H9 (cell line): Measurements from ENCODE around the gene CNRIP1. TPM values are rescaled to one million over a fixed set of nuclear protein-coding genes. Genes with fewer than 3 reads are reported as not detected.
"Not testable (repeated sequence)": the region's sequence is repeated elsewhere in the genome, so short reads cannot be mapped to it uniquely, and the experiment has no call there.

Experiments used
- DNase-seq: peaks from one replicate; pipeline ENCODE4 v3.0.0-alpha.2; 2017
- H2AFZ ChIP-seq: one replicate; pipeline ENCODE4 v1.6.1; 2013; ENCODE audit warnings: mild to moderate bottlenecking, low read length, control low read depth, moderate library complexity
- H2AK5ac ChIP-seq: 2 replicates; pipeline ENCODE4 v1.6.1; 2013; ENCODE audit warnings: low read length, control low read depth, mixed read lengths; ENCODE audit not compliant: insufficient read length
- H2BK120ac ChIP-seq: one replicate; pipeline ENCODE4 v1.6.1; 2013; ENCODE audit warnings: low read depth, mild to moderate bottlenecking, low read length, control low read depth, inconsistent platforms; ENCODE audit not compliant: poor library complexity, severe bottlenecking
- H2BK12ac ChIP-seq: 2 replicates; pipeline ENCODE4 v1.6.1; 2013; ENCODE audit warnings: low read length, control low read depth, mixed read lengths, low read depth; ENCODE audit not compliant: insufficient read length
- H2BK15ac ChIP-seq: 2 replicates; pipeline ENCODE4 v1.6.1; 2013; ENCODE audit warnings: low read depth, low read length, control low read depth
- H2BK20ac ChIP-seq: one replicate; pipeline ENCODE4 v1.6.1; 2013; ENCODE audit warnings: low read depth, mild to moderate bottlenecking, low read length, control low read depth, inconsistent platforms; ENCODE audit not compliant: poor library complexity, severe bottlenecking
- H2BK5ac ChIP-seq: 2 replicates; pipeline ENCODE4 v1.6.1; 2013; ENCODE audit warnings: low read length, control low read depth, mixed read lengths; ENCODE audit not compliant: insufficient read length
- H3K14ac ChIP-seq: 2 replicates; pipeline ENCODE4 v1.6.1; 2013; ENCODE audit warnings: low read length, control low read depth; ENCODE audit not compliant: insufficient read depth
- H3K18ac ChIP-seq: 2 replicates; pipeline ENCODE4 v1.6.1; 2013; ENCODE audit warnings: low read depth, mild to moderate bottlenecking, mixed read lengths, low read length, control low read depth; ENCODE audit not compliant: insufficient read length
- H3K23ac ChIP-seq: 2 replicates; pipeline ENCODE4 v1.6.1; 2013; ENCODE audit warnings: low read length, control low read depth, mixed read lengths, low read depth; ENCODE audit not compliant: insufficient read length
- H3K23me2 ChIP-seq: 2 replicates; pipeline ENCODE4 v1.6.1; 2013; ENCODE audit warnings: low read depth, mild to moderate bottlenecking, mixed read lengths, low read length, control low read depth; ENCODE audit not compliant: insufficient read length, poor library complexity, severe bottlenecking
- H3K27ac ChIP-seq: 2 replicates; pipeline ENCODE4 v1.5.1; 2013; ENCODE audit warnings: low read length, control low read depth, mixed read lengths, low read depth; ENCODE audit not compliant: insufficient read length
- H3K27me3 ChIP-seq: 2 replicates; pipeline ENCODE4 v1.6.1; 2013; ENCODE audit warnings: low read length, control low read depth, inconsistent platforms; ENCODE audit not compliant: insufficient read depth
- H3K4ac ChIP-seq: 2 replicates; pipeline ENCODE4 v1.6.1; 2013; ENCODE audit warnings: low read depth, mild to moderate bottlenecking, control low read depth, inconsistent platforms, low read length, moderate library complexity
- H3K4me1 ChIP-seq: 2 replicates; pipeline ENCODE4 v1.6.1; 2013; ENCODE audit warnings: low read length, control low read depth, inconsistent platforms; ENCODE audit not compliant: insufficient read depth
- H3K4me2 ChIP-seq: 2 replicates; pipeline ENCODE4 v1.6.1; 2013; ENCODE audit warnings: low read length, control low read depth, mixed read lengths; ENCODE audit not compliant: insufficient read length, insufficient read depth
- H3K56ac ChIP-seq: 2 replicates; pipeline ENCODE4 v1.6.1; 2013; ENCODE audit warnings: low read depth, mild to moderate bottlenecking, mixed read lengths, low read length, control low read depth; ENCODE audit not compliant: insufficient read length
- H3K79me1 ChIP-seq: 2 replicates; pipeline ENCODE4 v1.6.1; 2013; ENCODE audit warnings: low read depth, mild to moderate bottlenecking, moderate library complexity, low read length, control low read depth, inconsistent platforms; ENCODE audit not compliant: insufficient read depth, poor library complexity, severe bottlenecking
- H3K79me2 ChIP-seq: 2 replicates; pipeline ENCODE4 v1.6.1; 2013; ENCODE audit warnings: low read length, control low read depth, inconsistent platforms; ENCODE audit not compliant: insufficient read depth
- H3K9ac ChIP-seq: 2 replicates; pipeline ENCODE4 v1.6.1; 2013; ENCODE audit warnings: low read length, control low read depth, mixed read lengths; ENCODE audit not compliant: insufficient read length; ENCODE audit errors: extremely low read depth
- H3K9me3 ChIP-seq: one replicate; pipeline ENCODE4 v1.6.1; 2013; ENCODE audit warnings: low read depth, low read length, inconsistent platforms; ENCODE audit not compliant: control insufficient read depth
- H3T11ph ChIP-seq: one replicate; pipeline ENCODE4 v1.6.1; 2013; ENCODE audit warnings: mild to moderate bottlenecking, low read length, control low read depth, inconsistent platforms
- H4K20me1 ChIP-seq: one replicate; pipeline ENCODE4 v1.6.1; 2013; ENCODE audit not compliant: control insufficient read depth, insufficient read length, insufficient read depth
- H4K5ac ChIP-seq: 2 replicates; pipeline ENCODE4 v1.6.1; 2013; ENCODE audit warnings: low read depth, mild to moderate bottlenecking, mixed read lengths, low read length, control low read depth; ENCODE audit not compliant: insufficient read length
- H4K8ac ChIP-seq: replicated peaks from 2 replicates; pipeline ENCODE4 v1.6.1; 2013; ENCODE audit warnings: low read length, control low read depth, mixed read lengths, low read depth; ENCODE audit not compliant: insufficient read length
- H4K91ac ChIP-seq: 2 replicates; pipeline ENCODE4 v1.6.1; 2013; ENCODE audit warnings: low read depth, mild to moderate bottlenecking, moderate library complexity, mixed read lengths, low read length, control low read depth; ENCODE audit not compliant: insufficient read length
- H3K27ac Mint-ChIP-seq, 3 experiments: 2 replicates in 2 of 3; 3 replicates in 1 of 3; pipeline ENCODE4 v1.8.0; 2020 to 2021; ENCODE audit warnings: mixed read lengths in 3 of 3, mild to moderate bottlenecking in 1 of 3, moderate library complexity in 1 of 3
- H3K27me3 Mint-ChIP-seq: 2 replicates; pipeline ENCODE4 v1.8.0; 2021; ENCODE audit warnings: low read depth, mild to moderate bottlenecking, moderate library complexity, mixed read lengths
- H3K36me3 Mint-ChIP-seq, 3 experiments: 2 replicates in 2 of 3; 3 replicates in 1 of 3; pipeline ENCODE4 v1.8.0; 2020 to 2021; ENCODE audit warnings: low read depth in 3 of 3, mixed read lengths in 3 of 3; ENCODE audit not compliant: insufficient read depth in 1 of 3
- H3K4me1 Mint-ChIP-seq, 2 experiments: 2 replicates each; pipeline ENCODE4 v1.8.0; 2020; ENCODE audit warnings: mixed read lengths in 2 of 2
- H3K4me3 Mint-ChIP-seq, 2 experiments: 2 replicates in 1 of 2; 3 replicates in 1 of 2; pipeline ENCODE4 v1.8.0; 2020 to 2021; ENCODE audit warnings: mild to moderate bottlenecking in 2 of 2, mixed read lengths in 2 of 2, moderate library complexity in 1 of 2
- H3K9me3 Mint-ChIP-seq, 2 experiments: 2 replicates in 1 of 2; 3 replicates in 1 of 2; pipeline ENCODE4 v1.8.0; 2020; ENCODE audit warnings: mild to moderate bottlenecking in 2 of 2, mixed read lengths in 2 of 2, moderate library complexity in 1 of 2
- CTCF ChIP-seq: fragments of 200-600 bp; sonication (generic); conservative IDR thresholded peaks from 3 replicates; pipeline ENCODE4 v1.8.0; 2021; ENCODE audit warnings: antibody characterized with exemption, mild to moderate bottlenecking
- WGBS: extraction: QIAGEN DNeasy Blood & Tissue Kit; methylation state at CpG from one replicate; pipeline ENCODE4 v1.1.7; 2013; ENCODE audit warnings: missing lambda C conversion rate, low lambda C conversion rate, mixed read lengths; ENCODE audit not compliant: insufficient read length; ENCODE audit errors: extremely low coverage; 5-methylcytosine and 5-hydroxymethylcytosine counted together
- total RNA-seq: library from RNA; stranded (reverse); gene quantifications from 2 replicates; pipeline ENCODE4 v1.2.1, GENCODE V29; 2021

The CNRIP1 gene
- total RNA-seq, 1 experiment from 2014 or later, result 0.70 TPM

- Histone ChIP-seq H3K27ac (no peak overlapping the region), H3K79me2 (no peaks in the 10 kb centered on the region), H2BK15ac (no peak overlapping the region), H4K91ac (no peak overlapping the region), H3K4me2 (no peak overlapping the region), H2AK5ac (no peak overlapping the region), H3K56ac (no peak overlapping the region), H3K23me2 (no peaks in the 10 kb centered on the region), H3K9me3 (no peaks in the 10 kb centered on the region), H3K14ac (no peak overlapping the region), H3K23ac (no peak overlapping the region), H3K18ac (no peak overlapping the region), H2AFZ (no peak overlapping the region), H2BK5ac (no peak overlapping the region), H3K4ac (no peak overlapping the region), H2BK120ac (no peak overlapping the region), H4K20me1 (no peaks in the 10 kb centered on the region), H4K5ac (no peak overlapping the region), H3K27me3 (no peaks in the 10 kb centered on the region), H3K9ac (no peak overlapping the region), H4K8ac (no peak overlapping the region), H2BK12ac (no peak overlapping the region), H3T11ph (no peak overlapping the region), H2BK20ac (no peak overlapping the region), H3K4me1 (no peaks in the 10 kb centered on the region), H3K79me1 (no peaks in the 10 kb centered on the region)
- Mint-ChIP-seq H3K9me3 (no peaks in the 10 kb centered on the region), H3K4me3 (no peak overlapping the region), H3K4me1 (no peaks in the 10 kb centered on the region), H3K27me3 (peaks cover 15% of the 10 kb centered on the region), H3K27ac (no peak overlapping the region), H3K36me3 (no peaks in the 10 kb centered on the region)
- no peak for TF ChIP-seq CTCF
- DNase-seq, result no peak
- no CpG with 5 or more reads among the region's 6 CpGs for WGBS
Observed at GRCh38 chr2:68351997-68352396, 32.2 kb upstream of the CNRIP1 start.

- H3K4me1 ChIP-seq, H3K9me3 ChIP-seq, H3K4me1 Mint-ChIP-seq, H4K91ac ChIP-seq, H2BK120ac ChIP-seq, H3K23me2 ChIP-seq, H3K36me3 Mint-ChIP-seq, H3K9me3 Mint-ChIP-seq, H2AFZ ChIP-seq, H3K4me2 ChIP-seq, H3K9ac ChIP-seq, H3T11ph ChIP-seq, H3K4me3 Mint-ChIP-seq, H3K56ac ChIP-seq, H4K20me1 ChIP-seq, H3K27ac ChIP-seq, H4K5ac ChIP-seq, H4K8ac ChIP-seq, H3K14ac ChIP-seq, DNase-seq, H3K27me3 ChIP-seq, H3K23ac ChIP-seq, H2BK15ac ChIP-seq, H2BK5ac ChIP-seq, H2BK12ac ChIP-seq, H2BK20ac ChIP-seq, H3K27ac Mint-ChIP-seq, H3K79me2 ChIP-seq, H2AK5ac ChIP-seq, H3K79me1 ChIP-seq, H3K18ac ChIP-seq, H3K4ac ChIP-seq: not testable (repeated sequence)
- WGBS, result no CpG with 5 or more reads among the region's 4 CpGs
- H3K27me3 Mint-ChIP-seq, result peaks cover 19% of the 10 kb centered on the region
Observed at GRCh38 chr2:68349091-68349490, 29.3 kb upstream of the CNRIP1 start.
